Esophagus muscularis mucosa (tissue), 4 donors: Measurements from ENCODE around the gene IL1R2.

ENCODE experiments used
- CTCF ChIP-seq, 3 experiments: fragments of 200-600 bp in 2 of 3; fragments of 450-650 bp in 1 of 3; sonication (generic) in 2 of 3; IDR thresholded peaks; one replicate each; pipeline ENCODE4 v1.5.1; 2017 to 2019; ENCODE audit warnings: antibody characterized with exemption in 3 of 3, mild to moderate bottlenecking in 2 of 3, moderate library complexity in 1 of 3
- EP300 ChIP-seq: sonication (generic); formaldehyde crosslinking; IDR thresholded peaks from one replicate; pipeline ENCODE4 v1.6.1; 2017; ENCODE audit warnings: antibody characterized with exemption
- POLR2A ChIP-seq: fragments of 450-650 bp; IDR thresholded peaks from one replicate; pipeline ENCODE4 v1.6.1; 2017; ENCODE audit warnings: antibody characterized with exemption, moderate library complexity, mild to moderate bottlenecking, low read depth
- POLR2AphosphoS5 ChIP-seq, 2 donors: sonication (generic); formaldehyde crosslinking; IDR thresholded peaks; one replicate each; pipeline ENCODE4 v1.6.1; 2017; ENCODE audit warnings: antibody characterized with exemption in 2 of 2

GRCh38 chr2:102028470-102028869, 36.7 kb downstream of the IL1R2 start:
- TF ChIP-seq CTCF (IDR thresholded peaks at IDR 0.05), result no peak
- TF ChIP-seq POLR2AphosphoS5 (IDR thresholded peaks at IDR 0.05), result no peak
- TF ChIP-seq POLR2A, result no peak
- TF ChIP-seq EP300, result no peak
